ENCODE measurements around the gene PDE4D.

- TF ChIP-seq CTCF (IDR thresholded peaks at IDR 0.05) = no peak
- TF ChIP-seq POLR2A (IDR thresholded peaks at IDR 0.05) = no peak
Measured at GRCh38 chr5:59772757-59773156, 120.8 kb downstream of the PDE4D start.

Data from right lobe of liver (tissue), 4 donors.